Astrocyte (in vitro differentiated cells and primary cell): ENCODE data around the gene CREB5. TPM values are rescaled to one million over a fixed set of nuclear protein-coding genes. Genes with fewer than 3 reads are reported as not detected.

Source experiments
- DNase-seq: peaks from one replicate; pipeline ENCODE4 v3.0.0-alpha.2; 2010; ENCODE audit warnings: low read depth
- FAIRE-seq: peaks from 2 replicates; lab custom pipeline; 2011; peaks lifted over from hg19 to GRCh38; lab: Jason Lieb, UNC
- H2AFZ ChIP-seq: 2 replicates; pipeline ENCODE4 v1.6.0; 2012; ENCODE audit warnings: low read depth, low read length, inconsistent platforms
- H3K27ac ChIP-seq: 2 replicates; pipeline ENCODE4 v1.5.1; 2011; ENCODE audit warnings: low read depth, low read length, inconsistent platforms
- H3K27me3 ChIP-seq: 2 replicates; pipeline ENCODE4 v1.6.0; 2011; ENCODE audit warnings: low read length, inconsistent platforms; ENCODE audit not compliant: insufficient read depth
- H3K36me3 ChIP-seq: 2 replicates; pipeline ENCODE4 v1.5.1; 2011; ENCODE audit warnings: low read length, inconsistent platforms; ENCODE audit not compliant: insufficient read depth
- H3K4me1 ChIP-seq: 2 replicates; pipeline ENCODE4 v1.5.1; 2011; ENCODE audit warnings: low read length, inconsistent platforms; ENCODE audit not compliant: insufficient read depth
- H3K4me2 ChIP-seq: 2 replicates; pipeline ENCODE4 v1.6.0; 2012; ENCODE audit warnings: low read length, inconsistent platforms
- H3K4me3 ChIP-seq: 2 replicates; pipeline ENCODE4 v1.5.1; 2011; ENCODE audit warnings: low read depth, mild to moderate bottlenecking, low read length, inconsistent platforms; ENCODE audit not compliant: insufficient read depth
- H3K79me2 ChIP-seq: 2 replicates; pipeline ENCODE4 v1.6.0; 2012; ENCODE audit warnings: mild to moderate bottlenecking, low read length, inconsistent platforms; ENCODE audit not compliant: insufficient read depth
- H3K9ac ChIP-seq: 2 replicates; pipeline ENCODE4 v1.6.0; 2012; ENCODE audit warnings: mild to moderate bottlenecking, low read length, inconsistent platforms
- H3K9me3 ChIP-seq: 2 replicates; pipeline ENCODE4 v1.5.1; 2012; ENCODE audit warnings: low read depth, mild to moderate bottlenecking, low read length, inconsistent platforms; ENCODE audit not compliant: insufficient read depth
- H4K20me1 ChIP-seq: 2 replicates; pipeline ENCODE4 v1.6.0; 2012; ENCODE audit warnings: low read length, inconsistent platforms; ENCODE audit not compliant: insufficient read depth
- H3K27ac Mint-ChIP-seq: one replicate; pipeline ENCODE4 v1.8.0; 2021; ENCODE audit warnings: mild to moderate bottlenecking, mixed read lengths; ENCODE audit not compliant: unreplicated experiment
- H3K27me3 Mint-ChIP-seq: one replicate; pipeline ENCODE4 v1.8.0; 2021; ENCODE audit warnings: low read depth, mixed read lengths; ENCODE audit not compliant: unreplicated experiment
- H3K36me3 Mint-ChIP-seq: one replicate; pipeline ENCODE4 v1.8.0; 2021; ENCODE audit warnings: low read depth, mixed read lengths; ENCODE audit not compliant: unreplicated experiment
- H3K4me1 Mint-ChIP-seq: one replicate; pipeline ENCODE4 v1.8.0; 2021; ENCODE audit warnings: low read depth, mixed read lengths; ENCODE audit not compliant: unreplicated experiment
- H3K4me3 Mint-ChIP-seq: one replicate; pipeline ENCODE4 v1.8.0; 2021; ENCODE audit warnings: mild to moderate bottlenecking, moderate library complexity, mixed read lengths; ENCODE audit not compliant: unreplicated experiment
- H3K9me3 Mint-ChIP-seq: one replicate; pipeline ENCODE4 v1.8.0; 2021; ENCODE audit warnings: mild to moderate bottlenecking, mixed read lengths; ENCODE audit not compliant: unreplicated experiment
- CTCF ChIP-seq: IDR thresholded peaks from 2 replicates; pipeline ENCODE4 v1.5.1; 2011; ENCODE audit warnings: low read depth, mild to moderate bottlenecking, inconsistent platforms, low read length, moderate library complexity; ENCODE audit not compliant: insufficient read depth
- EZH2 ChIP-seq: IDR thresholded peaks from 2 replicates; pipeline ENCODE4 v1.6.1; 2012; ENCODE audit warnings: mild to moderate bottlenecking, low read length, inconsistent platforms; ENCODE audit not compliant: insufficient read depth
- total RNA-seq: library from RNA; stranded (reverse); gene quantifications from 2 replicates; pipeline ENCODE4 v1.2.1, GENCODE V29; 2021

Gene CREB5
- total RNA-seq, 1 donor from 2014 or later: 25.4 TPM

DNA sequence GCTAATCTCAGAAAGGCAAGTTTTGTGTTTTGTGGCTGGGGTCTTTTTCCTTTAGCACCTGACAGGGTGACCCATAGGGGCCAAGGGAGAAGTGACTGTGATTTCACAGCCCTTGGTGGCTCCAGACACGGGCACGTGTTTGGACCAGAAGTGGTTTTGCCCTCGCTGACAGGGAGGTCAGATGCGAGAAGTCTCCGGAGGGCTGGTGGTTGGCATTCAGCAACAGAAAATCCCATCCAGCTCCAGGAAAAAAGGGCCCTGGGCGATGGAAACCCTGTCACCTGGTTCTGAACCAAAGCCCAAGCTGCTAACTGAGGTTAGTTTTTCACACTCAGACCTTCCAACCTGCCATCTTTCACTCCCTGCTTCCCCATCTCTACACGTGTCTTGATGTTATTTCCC, 272.9 kb downstream of the CREB5 start:
- H3K27ac ChIP-seq: peak overlapping the region; percentile 98
- no peaks in the 10 kb centered on the region for H3K9me3 ChIP-seq
- H3K27ac Mint-ChIP-seq: no peak overlapping the region
- H3K36me3 Mint-ChIP-seq: no peaks in the 10 kb centered on the region
- H3K27me3 Mint-ChIP-seq: no peaks in the 10 kb centered on the region
- no peak for FAIRE-seq
- H3K36me3 ChIP-seq: no peaks in the 10 kb centered on the region
- no peak for DNase-seq
- H3K4me1 ChIP-seq: peaks cover 23% of the 10 kb centered on the region
- peaks cover 15% of the 10 kb centered on the region for H4K20me1 ChIP-seq
- no peaks in the 10 kb centered on the region for H3K9me3 Mint-ChIP-seq
- peaks cover 35% of the 10 kb centered on the region for H3K79me2 ChIP-seq
- H2AFZ ChIP-seq: peak overlapping the region; percentile 4
- peak overlapping the region; percentile 96 for H3K4me2 ChIP-seq
- no peak overlapping the region for H3K4me3 Mint-ChIP-seq
- peaks cover 19% of the 10 kb centered on the region for H3K4me1 Mint-ChIP-seq
- TF ChIP-seq EZH2 (no peak), CTCF (no peak)
- peak overlapping the region; percentile 99 for H3K9ac ChIP-seq
- no peaks in the 10 kb centered on the region for H3K27me3 ChIP-seq
- peak overlapping the region; percentile 88 for H3K4me3 ChIP-seq

GRCh38 chr7:28685644-28686417, 273.5 kb downstream of the CREB5 start:
- FAIRE-seq: peak; percentile 95
- Mint-ChIP-seq H3K4me3 (no peak overlapping the region), H3K27me3 (no peaks in the 10 kb centered on the region), H3K27ac (no peak overlapping the region), H3K36me3 (peaks cover under 1% of the 10 kb centered on the region), H3K4me1 (peaks cover 19% of the 10 kb centered on the region), H3K9me3 (no peaks in the 10 kb centered on the region)
- Histone ChIP-seq H3K27ac (peak overlapping the region; percentile 98), H3K9me3 (no peaks in the 10 kb centered on the region), H4K20me1 (peaks cover 21% of the 10 kb centered on the region), H3K36me3 (no peaks in the 10 kb centered on the region), H3K27me3 (no peaks in the 10 kb centered on the region), H2AFZ (peak overlapping the region; percentile 19), H3K79me2 (peaks cover 40% of the 10 kb centered on the region), H3K4me2 (peak overlapping the region; percentile 96), H3K4me1 (peaks cover 23% of the 10 kb centered on the region), H3K9ac (peak overlapping the region; percentile 99), H3K4me3 (peak overlapping the region; percentile 88)
- TF ChIP-seq EZH2 (no peak), CTCF (no peak)
- DNase-seq: peak; percentile 98

- peak overlapping the region; percentile 3 for H2AFZ ChIP-seq
- peak; percentile 17 for FAIRE-seq
- no peaks in the 10 kb centered on the region for H3K9me3 ChIP-seq
- Mint-ChIP-seq H3K27me3 (no peaks in the 10 kb centered on the region), H3K4me1 (peaks cover 19% of the 10 kb centered on the region), H3K4me3 (no peak overlapping the region), H3K9me3 (no peaks in the 10 kb centered on the region), H3K36me3 (peaks cover 4% of the 10 kb centered on the region), H3K27ac (no peak overlapping the region)
- TF ChIP-seq EZH2 (no peak), CTCF (no peak)
- peak overlapping the region; percentile 98 for H3K27ac ChIP-seq
- DNase-seq: peak; percentile 83
- no peaks in the 10 kb centered on the region for H3K36me3 ChIP-seq
- H3K4me3 ChIP-seq: peak overlapping the region; percentile 88
- no peaks in the 10 kb centered on the region for H3K27me3 ChIP-seq
- peaks cover 23% of the 10 kb centered on the region for H3K4me1 ChIP-seq
- peaks cover 44% of the 10 kb centered on the region for H3K79me2 ChIP-seq
- peak overlapping the region; percentile 96 for H3K4me2 ChIP-seq
- H3K9ac ChIP-seq: peak overlapping the region; percentile 99
- peaks cover 24% of the 10 kb centered on the region for H4K20me1 ChIP-seq
Observed at GRCh38 chr7:28686418-28686800, 274.1 kb downstream of the CREB5 start.
